ENCODE data around the gene TMEM176A. TPM values are rescaled to one million over a fixed set of nuclear protein-coding genes. Genes with fewer than 3 reads are reported as not detected.

Gene TMEM176A
- total RNA-seq, 1 donor from 2014 or later: not detected

DNA sequence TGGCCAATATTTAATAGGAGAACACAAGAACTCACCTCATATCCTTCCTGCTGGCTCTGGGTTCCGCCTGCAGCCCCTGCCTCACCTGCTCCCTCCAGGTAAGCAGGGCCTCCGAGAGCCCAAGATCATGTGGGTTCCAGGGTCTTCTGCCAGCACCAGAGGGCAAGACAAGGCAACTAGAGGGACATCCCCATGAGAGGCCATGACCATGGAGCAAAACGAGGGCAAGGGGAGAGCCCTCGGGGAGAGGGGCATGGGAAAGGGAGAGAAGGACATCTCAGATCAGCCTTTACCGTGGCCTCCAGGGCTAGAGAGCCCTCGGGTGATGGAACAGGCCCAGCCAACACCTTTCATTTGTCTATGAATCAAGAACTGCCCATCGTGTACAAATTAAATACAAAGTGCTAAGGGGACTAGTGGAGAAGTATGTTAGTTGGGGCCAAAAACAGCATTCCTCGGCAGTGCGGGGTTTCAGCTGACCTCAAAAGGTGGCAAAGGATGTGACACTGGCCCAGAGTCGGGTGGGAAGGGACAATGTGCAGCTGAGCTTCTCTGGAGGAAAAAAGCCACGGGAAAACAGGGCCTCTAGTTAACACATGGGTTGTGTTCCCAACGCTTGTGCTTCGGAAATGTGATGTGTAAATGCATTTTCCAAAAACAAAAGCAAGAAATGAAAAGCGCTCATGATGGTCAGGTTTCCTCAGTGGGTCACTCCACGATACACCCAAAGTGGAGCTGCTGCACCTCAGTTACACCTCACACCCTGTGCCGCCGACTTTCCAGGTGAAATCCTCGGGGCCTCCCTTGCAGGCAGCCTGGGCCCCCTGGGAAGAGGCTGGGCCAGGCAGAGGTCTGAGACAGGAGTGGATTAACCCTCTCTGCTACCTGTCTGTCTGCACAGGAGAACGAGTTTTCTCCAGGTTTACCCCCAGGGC lies 53.8 kb downstream of the TMEM176A start:
- no peak overlapping the region for H3K4me3 Mint-ChIP-seq
- H3K36me3 Mint-ChIP-seq (ENCODE audit: low read depth): no peaks in the 10 kb centered on the region
- no peaks in the 10 kb centered on the region for H3K4me1 Mint-ChIP-seq
- POLR2A ChIA-PET: no interaction called here
- ATAC-seq (ENCODE audit: low read depth): no peak
- no peak overlapping the region for H3K27ac Mint-ChIP-seq
- H3K27me3 Mint-ChIP-seq: peaks cover 30% of the 10 kb centered on the region
- no peaks in the 10 kb centered on the region for H3K9me3 Mint-ChIP-seq
- TF ChIP-seq, protein P1, sequence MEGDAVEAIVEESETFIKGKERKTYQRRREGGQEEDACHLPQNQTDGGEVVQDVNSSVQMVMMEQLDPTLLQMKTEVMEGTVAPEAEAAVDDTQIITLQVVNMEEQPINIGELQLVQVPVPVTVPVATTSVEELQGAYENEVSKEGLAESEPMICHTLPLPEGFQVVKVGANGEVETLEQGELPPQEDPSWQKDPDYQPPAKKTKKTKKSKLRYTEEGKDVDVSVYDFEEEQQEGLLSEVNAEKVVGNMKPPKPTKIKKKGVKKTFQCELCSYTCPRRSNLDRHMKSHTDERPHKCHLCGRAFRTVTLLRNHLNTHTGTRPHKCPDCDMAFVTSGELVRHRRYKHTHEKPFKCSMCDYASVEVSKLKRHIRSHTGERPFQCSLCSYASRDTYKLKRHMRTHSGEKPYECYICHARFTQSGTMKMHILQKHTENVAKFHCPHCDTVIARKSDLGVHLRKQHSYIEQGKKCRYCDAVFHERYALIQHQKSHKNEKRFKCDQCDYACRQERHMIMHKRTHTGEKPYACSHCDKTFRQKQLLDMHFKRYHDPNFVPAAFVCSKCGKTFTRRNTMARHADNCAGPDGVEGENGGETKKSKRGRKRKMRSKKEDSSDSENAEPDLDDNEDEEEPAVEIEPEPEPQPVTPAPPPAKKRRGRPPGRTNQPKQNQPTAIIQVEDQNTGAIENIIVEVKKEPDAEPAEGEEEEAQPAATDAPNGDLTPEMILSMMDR (IDR thresholded peaks at IDR 0.05): no peak
- no peak for DNase-seq
- intact Hi-C loops (cut with micrococcal nuclease): no loop called here
- CTCF ChIA-PET: no interaction called here

Other genes with a start within 250 kb of the TMEM176A start
- 0.29 and 0.40 TPM in 2 replicates for gene GIMAP4, start 233.4 kb upstream of the TMEM176A start, total RNA-seq
- gene GIMAP6, start 168.4 kb upstream of the TMEM176A start, total RNA-seq: 0.17 and 0.35 TPM in 2 replicates
- 19.5 and 21.7 TPM in 2 replicates for gene GIMAP2, start 115.1 kb upstream of the TMEM176A start, total RNA-seq
- 0.29 and 0.89 TPM in 2 replicates for gene GIMAP1, start 84.2 kb upstream of the TMEM176A start, total RNA-seq
- gene GIMAP5, start 63.4 kb upstream of the TMEM176A start, total RNA-seq: 0.16 and 0.54 TPM in 2 replicates
- 0.47 TPM in 1 of 2 replicates, not detected in the other for gene TMEM176B, start 405 bp upstream of the TMEM176A start, total RNA-seq
- not detected in 2 replicates for gene AOC1, start 51.7 kb downstream of the TMEM176A start, total RNA-seq
- gene KCNH2, start 177.6 kb downstream of the TMEM176A start, total RNA-seq: 0.12 and 0.29 TPM in 2 replicates
- 0.10 and 0.22 TPM in 2 replicates for gene NOS3, start 190.2 kb downstream of the TMEM176A start, total RNA-seq
- 1.8 and 2.3 TPM in 2 replicates for gene ATG9B, start 223.7 kb downstream of the TMEM176A start, total RNA-seq
- gene ABCB8, start 227.7 kb downstream of the TMEM176A start, total RNA-seq: 38.9 and 46.5 TPM in 2 replicates
- 1.2 TPM in 2 replicates for gene ASIC3, start 247.8 kb downstream of the TMEM176A start, total RNA-seq